ENCODE data around the gene P3H2.

The P3H2 gene

DNA sequence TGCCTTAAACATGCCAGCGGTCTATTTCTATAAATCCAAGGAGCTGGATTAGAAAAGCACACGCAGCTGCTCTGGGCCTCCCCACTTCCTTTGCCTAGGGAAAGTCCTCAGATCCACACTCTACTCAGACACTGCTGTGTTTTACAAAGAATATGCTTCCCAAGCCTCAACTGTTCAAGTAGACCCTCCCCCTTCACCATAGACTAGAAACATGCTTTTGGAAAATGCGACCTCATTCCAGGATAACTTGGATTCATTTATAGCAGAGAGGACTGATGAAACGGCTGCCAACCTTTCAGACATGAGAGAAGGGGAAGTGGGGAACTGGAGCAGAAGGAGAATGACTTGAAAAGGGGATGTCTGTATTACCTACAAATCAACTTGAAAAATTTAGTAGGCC is 64.0 kb downstream of the P3H2 start:
- DNase-seq (ENCODE audit: low read depth in 4 of 4, low spot score in 1 of 4) = no peak

DNA sequence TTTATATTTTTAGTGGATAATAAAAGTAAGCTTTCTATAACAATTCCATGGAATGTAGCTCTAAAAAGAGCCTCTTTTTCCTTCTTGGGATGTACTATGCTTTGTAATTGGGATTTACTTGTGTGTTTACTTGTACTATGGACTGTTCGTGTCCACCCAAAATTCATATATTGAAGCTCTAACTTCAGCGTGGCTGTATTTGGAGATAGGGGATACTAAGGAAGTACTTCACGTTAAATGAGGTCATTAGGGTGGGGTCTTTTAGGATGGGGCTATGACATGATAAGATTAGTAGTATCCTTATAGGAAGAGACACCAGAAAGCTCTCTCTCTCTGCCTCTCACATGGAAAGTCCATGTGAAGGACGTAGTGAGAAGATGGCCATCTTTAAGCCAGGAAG is 64.9 kb downstream of the P3H2 start:
- DNase-seq (ENCODE audit: low read depth in 4 of 4, low spot score in 1 of 4) = no peak

GRCh38 chr3:190053919-190054672 is 66.6 kb downstream of the P3H2 start:
- DNase-seq (ENCODE audit: low read depth in 4 of 4, low spot score in 1 of 4) = no peak

- no peak for DNase-seq (ENCODE audit: low read depth in 4 of 4, low spot score in 1 of 4)
Measured at GRCh38 chr3:190051641-190052040, 69.1 kb downstream of the P3H2 start.

- no peak for DNase-seq (ENCODE audit: low read depth in 4 of 4, low spot score in 1 of 4)
Measured at GRCh38 chr3:190048932-190049441, 71.7 kb downstream of the P3H2 start.

DNA sequence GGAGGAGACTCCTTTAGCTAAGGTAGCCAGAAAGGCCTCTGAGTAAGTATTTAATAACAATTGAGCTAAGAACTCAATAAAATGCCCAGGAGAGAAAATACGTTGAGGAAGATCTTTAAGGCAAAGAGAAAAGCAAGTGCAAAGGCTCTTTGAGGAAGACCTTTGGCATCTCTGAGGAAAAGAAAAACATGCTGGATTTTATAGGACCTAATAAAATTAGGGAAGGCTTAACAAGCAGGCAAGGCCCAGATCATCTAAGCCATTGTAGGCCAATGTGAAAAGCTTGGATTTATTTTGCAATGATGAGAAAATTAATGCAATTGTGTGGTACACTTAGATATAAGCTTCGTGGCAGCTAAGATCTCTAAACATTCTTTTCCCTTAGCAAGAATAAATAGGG is 75.7 kb downstream of the P3H2 start:
- no peak for DNase-seq (ENCODE audit: low read depth in 4 of 4, low spot score in 1 of 4)

DNA sequence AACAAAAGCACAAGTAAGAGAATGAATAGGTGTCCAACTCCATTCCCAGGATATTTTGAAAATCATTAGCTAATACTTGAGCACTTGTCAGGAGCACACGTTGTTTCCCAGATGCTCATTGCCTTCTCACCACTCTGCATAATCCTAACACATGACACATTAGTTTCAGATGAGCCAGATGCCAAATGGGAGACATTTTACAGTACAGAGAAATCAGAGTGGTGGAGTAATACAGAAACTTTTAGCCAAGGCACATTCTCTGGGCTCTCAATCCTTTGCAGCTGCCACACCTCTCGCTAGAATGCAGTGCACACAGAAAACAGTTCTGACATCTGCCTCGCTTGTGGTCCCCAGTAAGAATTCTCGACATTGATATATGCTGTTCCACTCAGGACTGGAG is 76.6 kb downstream of the P3H2 start:
- DNase-seq (ENCODE audit: low read depth in 4 of 4, low spot score in 1 of 4) = no peak

- no peak for DNase-seq (ENCODE audit: low read depth in 4 of 4, low spot score in 1 of 4)
Measured at GRCh38 chr3:190043741-190044140, 77.0 kb downstream of the P3H2 start.

- no peak for DNase-seq (ENCODE audit: low read depth in 4 of 4, low spot score in 1 of 4)
Measured at GRCh38 chr3:190042558-190042957, 78.1 kb downstream of the P3H2 start.

- no peak for DNase-seq (ENCODE audit: low read depth in 4 of 4, low spot score in 1 of 4)
Measured at GRCh38 chr3:190041333-190042041, 79.2 kb downstream of the P3H2 start.

DNA sequence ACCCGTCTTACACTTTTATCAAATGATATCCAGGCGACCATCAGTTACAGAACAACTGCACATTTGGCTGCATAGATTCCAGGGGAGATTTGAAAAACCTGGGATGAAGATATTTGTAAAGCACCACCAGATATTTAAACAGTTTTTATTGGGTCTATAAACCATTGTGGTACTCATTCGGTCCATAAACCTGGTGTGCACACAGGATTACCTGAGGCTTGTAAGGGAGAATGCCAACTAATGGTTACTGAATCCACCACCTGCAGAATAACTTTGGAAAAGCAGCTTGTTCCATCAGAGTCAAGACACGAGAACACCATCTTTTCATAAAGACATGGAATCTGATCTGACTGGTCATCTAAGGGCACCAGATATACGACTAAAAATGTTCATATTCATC is 80.6 kb downstream of the P3H2 start:
- DNase-seq (ENCODE audit: low read depth in 4 of 4, low spot score in 1 of 4) = no peak

GRCh38 chr3:190038050-190038933 is 82.4 kb downstream of the P3H2 start:
- no peak for DNase-seq (ENCODE audit: low read depth in 4 of 4, low spot score in 1 of 4)

- no peak for DNase-seq (ENCODE audit: low read depth in 4 of 4, low spot score in 1 of 4)
Measured at GRCh38 chr3:190036631-190037030, 84.1 kb downstream of the P3H2 start.

- no peak for DNase-seq (ENCODE audit: low read depth in 4 of 4, low spot score in 1 of 4)
Measured at GRCh38 chr3:190034446-190034845, 86.3 kb downstream of the P3H2 start.

- no peak for DNase-seq (ENCODE audit: low read depth in 4 of 4, low spot score in 1 of 4)
Measured at GRCh38 chr3:190032923-190033322, 87.8 kb downstream of the P3H2 start.

DNA sequence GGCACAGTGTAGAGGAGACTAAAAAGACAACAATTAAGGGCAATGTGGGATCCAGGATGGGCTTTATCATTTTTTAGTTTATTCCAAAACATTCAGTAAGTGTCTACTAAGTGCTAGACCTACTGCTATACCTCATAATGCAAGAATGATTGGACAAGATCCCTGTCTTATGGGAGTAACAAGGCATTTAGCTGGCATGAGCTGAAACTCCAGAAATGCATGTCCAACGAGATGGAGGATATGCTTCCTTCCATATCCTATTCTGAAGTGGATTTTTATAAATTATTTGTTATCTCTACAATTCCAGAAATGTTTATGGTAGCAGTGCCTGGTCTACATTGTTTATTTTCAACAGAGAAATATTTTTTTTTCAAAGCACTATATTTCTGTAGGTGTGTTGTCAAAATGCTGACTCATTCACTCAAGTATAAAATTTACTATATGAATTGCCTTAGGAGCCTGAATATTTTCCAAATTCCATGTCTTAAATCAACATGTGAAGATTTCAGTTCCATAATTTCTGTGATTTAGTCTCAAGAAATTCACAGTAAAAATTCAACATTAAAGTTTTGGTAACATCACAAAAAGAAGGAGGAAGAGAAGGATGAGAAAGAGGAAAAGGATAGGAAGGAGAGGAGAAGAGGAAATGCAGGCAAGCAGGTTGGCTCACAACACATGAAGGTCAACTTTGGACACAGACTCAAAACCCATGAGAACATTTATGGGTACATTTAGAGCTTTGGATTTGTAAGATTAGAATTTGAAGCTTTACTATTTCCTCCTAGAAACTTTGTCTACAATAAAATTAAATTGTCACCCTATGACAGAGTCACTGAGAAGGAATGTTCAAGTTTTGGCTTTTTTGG is 88.6 kb downstream of the P3H2 start:
- DNase-seq (ENCODE audit: low read depth in 4 of 4, low spot score in 1 of 4) = no peak

GRCh38 chr3:190027116-190027515 is 93.6 kb downstream of the P3H2 start:
- no peak for DNase-seq (ENCODE audit: low read depth in 4 of 4, low spot score in 1 of 4)

DNA sequence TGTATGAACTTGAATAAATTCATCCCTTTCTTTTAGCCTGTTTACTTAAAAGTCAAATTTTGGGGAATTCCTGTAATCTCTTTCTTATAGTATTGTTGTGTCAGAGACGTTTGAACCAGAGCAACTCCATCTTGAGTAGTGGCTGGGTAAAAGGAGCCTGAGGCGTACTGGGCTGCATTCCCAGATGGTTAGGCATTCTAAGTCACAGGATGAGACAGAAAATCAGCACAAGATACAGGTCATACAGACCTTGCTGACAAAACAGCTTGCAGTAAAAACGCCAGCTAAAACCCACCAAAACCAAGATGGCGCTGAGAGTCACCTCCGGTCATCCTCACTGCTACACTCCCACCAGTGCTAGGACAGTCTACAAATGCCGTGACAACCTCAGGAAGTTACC is 94.5 kb downstream of the P3H2 start:
- no peak for DNase-seq (ENCODE audit: low read depth in 4 of 4, low spot score in 1 of 4)

GRCh38 chr3:190024912-190025311 is 95.8 kb downstream of the P3H2 start:
- no peak for DNase-seq (ENCODE audit: low read depth in 4 of 4, low spot score in 1 of 4)

GRCh38 chr3:190019844-190020243 is 100.9 kb downstream of the P3H2 start:
- no peak for DNase-seq (ENCODE audit: low read depth in 4 of 4, low spot score in 1 of 4)

- DNase-seq (ENCODE audit: low read depth in 4 of 4, low spot score in 1 of 4) = no peak
Measured at GRCh38 chr3:190019006-190019405, 101.7 kb downstream of the P3H2 start.

All from stimulated activated CD4-positive, alpha-beta T cell treated with anti-CD3 and anti-CD28 coated beads, Interleukin-1b, Interleukin-23, amount 100 ng/mL, for 24 hours (primary cell).